VCaP (cell line): ENCODE data around the gene RPN2.

Experiments used
- H3K27ac ChIP-seq: fragments of 450-650 bp; 2 replicates; pipeline ENCODE4 v1.5.1; 2017
- CTCF ChIP-seq: fragments of 450-650 bp; conservative IDR thresholded peaks from 2 replicates; pipeline ENCODE4 v1.5.1; 2017; ENCODE audit warnings: mild to moderate bottlenecking, moderate library complexity

The RPN2 gene

DNA sequence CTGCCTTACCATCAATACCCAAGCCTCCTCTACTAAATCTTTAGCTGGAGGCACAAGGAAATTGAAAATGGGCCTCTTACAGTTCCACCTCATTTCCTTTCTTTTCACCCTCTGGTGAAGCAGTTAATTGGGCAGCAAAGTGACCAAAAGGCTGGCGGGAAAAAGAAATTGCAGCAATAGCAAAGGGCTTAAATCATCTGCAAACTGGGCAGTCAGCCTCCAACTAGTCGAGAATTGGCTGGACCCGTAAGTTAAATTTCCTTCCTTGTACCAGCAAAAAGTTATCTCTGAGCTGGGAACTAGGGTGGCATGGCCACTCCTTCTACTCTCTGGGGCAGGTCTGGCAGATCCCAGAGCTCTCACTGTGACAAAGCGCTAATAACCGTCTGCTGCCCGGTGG lies 49.0 kb downstream of the RPN2 start:
- H3K27ac ChIP-seq: no peak overlapping the region; the same call in 1 of the 2 replicates
- no peak for TF ChIP-seq CTCF

DNA sequence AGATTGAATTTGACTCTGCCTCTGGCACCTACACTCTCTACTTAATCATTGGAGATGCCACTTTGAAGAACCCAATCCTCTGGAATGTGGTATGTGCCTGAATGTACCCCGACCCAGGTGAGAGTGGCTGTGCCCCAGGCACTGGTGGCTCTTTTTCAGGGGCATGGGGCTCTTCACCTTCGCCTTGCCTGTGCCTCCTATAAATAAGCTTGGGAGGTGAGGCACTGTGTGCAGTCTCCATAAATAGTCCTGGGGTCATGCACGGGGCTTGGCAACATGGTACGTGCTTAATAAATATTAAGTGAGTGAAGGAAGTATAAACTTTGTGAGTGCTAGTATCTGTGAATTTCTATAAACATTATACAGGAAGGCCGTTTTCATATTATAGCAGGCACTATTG lies 49.5 kb downstream of the RPN2 start:
- H3K27ac ChIP-seq: no peak overlapping the region; the same call in 1 of the 2 replicates
- TF ChIP-seq CTCF: no peak

GRCh38 chr20:37229357-37229756 lies 50.2 kb downstream of the RPN2 start:
- no peak for TF ChIP-seq CTCF
- H3K27ac ChIP-seq: no peak overlapping the region

DNA sequence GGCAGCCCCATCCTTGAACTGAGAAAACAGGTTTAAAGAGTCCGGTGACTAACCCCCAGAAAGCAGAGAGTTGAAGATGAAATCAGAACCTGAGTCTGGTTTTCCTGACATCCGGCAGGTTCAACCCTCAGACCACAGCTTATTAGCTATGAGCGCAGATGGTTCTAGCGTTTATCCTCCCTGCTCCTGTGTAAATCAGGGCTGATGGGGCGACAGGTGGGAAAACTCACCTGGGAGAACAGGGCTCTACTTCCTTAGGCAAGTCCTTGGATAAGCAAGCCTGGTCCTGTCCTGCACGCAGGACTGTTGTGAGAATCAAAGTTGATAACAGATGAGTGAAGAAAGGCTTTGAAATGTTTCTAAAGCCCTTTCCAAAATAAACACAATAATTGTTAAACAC lies 51.1 kb downstream of the RPN2 start:
- no peak for TF ChIP-seq CTCF
- no peak overlapping the region for H3K27ac ChIP-seq

- no peak overlapping the region for H3K27ac ChIP-seq
- no peak for TF ChIP-seq CTCF
These were observed 53.0 kb downstream of the RPN2 start for GRCh38 chr20:37231947-37232630.

DNA sequence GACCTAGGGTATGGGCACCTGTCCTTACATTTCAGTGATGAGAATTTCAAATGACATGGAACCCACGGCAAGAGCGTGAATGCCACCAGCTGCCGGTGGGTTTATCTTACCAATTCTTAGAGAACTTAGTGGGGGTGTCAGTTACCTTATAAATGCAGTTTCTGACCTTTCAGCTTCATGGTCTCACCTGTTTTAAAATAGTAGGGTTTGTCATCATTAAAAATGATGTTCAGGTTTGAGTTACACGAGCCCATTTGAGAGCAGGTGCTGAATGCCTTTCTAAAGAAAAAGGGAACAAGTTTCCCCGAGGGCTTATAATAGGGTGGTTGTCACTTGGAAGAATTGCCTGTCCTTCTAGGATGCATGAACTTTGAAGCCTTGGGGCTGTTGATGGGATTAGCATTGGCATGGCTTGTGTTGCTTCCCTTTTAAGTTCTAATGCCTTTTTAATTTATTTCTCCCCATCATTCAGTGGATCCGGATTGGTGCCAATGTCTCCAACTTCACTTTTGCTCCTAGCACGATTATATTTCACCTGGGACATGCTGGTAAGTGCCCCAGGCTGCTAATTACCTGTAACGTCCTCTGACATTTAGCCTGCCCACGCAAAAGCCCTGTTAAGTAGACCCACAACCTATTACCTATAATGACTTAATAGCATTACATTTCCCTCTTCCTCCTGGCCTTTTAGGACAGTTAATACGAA lies 54.6 kb downstream of the RPN2 start:
- TF ChIP-seq CTCF: no peak
- no peak overlapping the region for H3K27ac ChIP-seq

- no peak overlapping the region for H3K27ac ChIP-seq
- TF ChIP-seq CTCF: no peak
These were observed 55.1 kb downstream of the RPN2 start for GRCh38 chr20:37234254-37234581.
